HepG2 (cell line): Measurements from ENCODE around the gene TK2. TPM values are rescaled to one million over a fixed set of nuclear protein-coding genes. Genes with fewer than 3 reads are reported as not detected.

Experiments
- CEBPG ChIP-seq: IDR thresholded peaks from 2 replicates; pipeline ENCODE4 v1.6.1; 2016
- DZIP1 ChIP-seq: sonication (generic); formaldehyde crosslinking; IDR thresholded peaks from 2 replicates; pipeline ENCODE4 v1.5.0; 2020; ENCODE audit warnings: mild to moderate bottlenecking, missing genetic modification reagents
- ESRRA ChIP-seq: sonication (generic); formaldehyde crosslinking; IDR thresholded peaks from 2 replicates; pipeline ENCODE4 v1.5.1; 2020; ENCODE audit warnings: mild to moderate bottlenecking, low read depth, missing genetic modification reagents
- ETV6 ChIP-seq: sonication (generic); formaldehyde crosslinking; conservative IDR thresholded peaks from 2 replicates; pipeline ENCODE4 v1.4.0; 2020; ENCODE audit warnings: missing genetic modification reagents
- GABPB1 ChIP-seq: IDR thresholded peaks from 2 replicates; pipeline ENCODE4 v1.6.1; 2016; ENCODE audit warnings: mild to moderate bottlenecking, missing genetic modification reagents, moderate library complexity, missing compliant biosample characterization
- HDAC6 ChIP-seq: fragments of 200-600 bp; sonication (generic); IDR thresholded peaks from 2 replicates; pipeline ENCODE4 v1.7.0; 2017; ENCODE audit warnings: mild to moderate bottlenecking, antibody characterized with exemption, low read length, low read depth
- IRF1 ChIP-seq: sonication (generic); formaldehyde crosslinking; IDR thresholded peaks from 2 replicates; pipeline ENCODE4 v1.4.0; 2020; ENCODE audit warnings: low read depth, mild to moderate bottlenecking, missing genetic modification reagents
- MED8 ChIP-seq: sonication (generic); formaldehyde crosslinking; IDR thresholded peaks from 2 replicates; pipeline ENCODE4 v1.8.1; 2023; ENCODE audit warnings: mild to moderate bottlenecking, missing genetic modification reagents; ENCODE audit not compliant: insufficient replicate concordance
- MIER3 ChIP-seq: IDR thresholded peaks from 2 replicates; pipeline ENCODE4 v1.6.1; 2016; ENCODE audit warnings: missing compliant biosample characterization, borderline replicate concordance
- NKX3-1 ChIP-seq: sonication (generic); formaldehyde crosslinking; IDR thresholded peaks from 2 replicates; pipeline ENCODE4 v1.5.0; 2020; ENCODE audit warnings: missing genetic modification reagents
- TFDP1 ChIP-seq: IDR thresholded peaks from 2 replicates; pipeline ENCODE4 v1.6.1; 2016; ENCODE audit warnings: missing compliant biosample characterization, missing genetic modification reagents, borderline replicate concordance
- TGIF2 ChIP-seq: IDR thresholded peaks from 2 replicates; pipeline ENCODE4 v1.6.1; 2016; ENCODE audit warnings: control low read depth, missing compliant biosample characterization
- ZFP36L2 ChIP-seq: sonication (generic); formaldehyde crosslinking; IDR thresholded peaks from 2 replicates; pipeline ENCODE4 v1.4.0; 2020; ENCODE audit warnings: missing genetic modification reagents
- ZNF143 ChIP-seq: sonication (generic); formaldehyde crosslinking; IDR thresholded peaks from 2 replicates; pipeline ENCODE4 v1.4.0; 2020; ENCODE audit warnings: missing genetic modification reagents
- ZNF20 ChIP-seq: sonication (generic); formaldehyde crosslinking; IDR thresholded peaks from 2 replicates; pipeline ENCODE4 v1.4.0; 2020; ENCODE audit warnings: mild to moderate bottlenecking, moderate library complexity, missing genetic modification reagents
- ZNF235 ChIP-seq: sonication (generic); formaldehyde crosslinking; IDR thresholded peaks from 2 replicates; pipeline ENCODE4 v1.8.1; 2023; ENCODE audit warnings: mild to moderate bottlenecking, missing genetic modification reagents, borderline replicate concordance
- ZNF382 ChIP-seq: sonication (generic); formaldehyde crosslinking; IDR thresholded peaks from 2 replicates; pipeline ENCODE4 v1.5.0; 2020; ENCODE audit warnings: missing genetic modification reagents, mild to moderate bottlenecking, borderline replicate concordance
- ZNF496 ChIP-seq: sonication (generic); formaldehyde crosslinking; IDR thresholded peaks from 2 replicates; pipeline ENCODE4 v1.8.1; 2023; ENCODE audit warnings: mild to moderate bottlenecking, moderate library complexity, missing genetic modification reagents; ENCODE audit not compliant: insufficient replicate concordance
- ZNF629 ChIP-seq: sonication (generic); formaldehyde crosslinking; conservative IDR thresholded peaks from 2 replicates; pipeline ENCODE4 v1.5.0; 2020; ENCODE audit warnings: missing genetic modification reagents
- ZNF703 ChIP-seq: sonication (generic); formaldehyde crosslinking; IDR thresholded peaks from 2 replicates; pipeline ENCODE4 v1.5.1; 2020; ENCODE audit warnings: missing genetic modification reagents, mild to moderate bottlenecking, moderate library complexity, borderline replicate concordance
- ZSCAN29 ChIP-seq: sonication (generic); formaldehyde crosslinking; conservative IDR thresholded peaks from 2 replicates; pipeline ENCODE4 v1.4.0; 2020; ENCODE audit warnings: mild to moderate bottlenecking, missing genetic modification reagents
- ZSCAN9 ChIP-seq: IDR thresholded peaks from 2 replicates; pipeline ENCODE4 v1.6.1; 2016; ENCODE audit warnings: borderline replicate concordance
- polyA plus RNA-seq, 8 experiments: library from polyadenylated mRNA; depleted of rRNA in 3 of 8; stranded (reverse) in 7 of 8; unstranded in 1 of 8; fragments of >200 nt; fragmentation: Illumina TruSeq in 4 of 8; extraction: Trizol in 4 of 8; gene quantifications; 2 replicates each; pipeline versions ENCODE4 v1.2.1 to v1.2.3, GENCODE V29; 2011 to 2016; ENCODE audit warnings: low read depth in 4 of 8, missing spikeins in 1 of 8, mixed read lengths in 1 of 8; ENCODE audit not compliant: insufficient read depth in 1 of 8
- total RNA-seq, 5 experiments: library from RNA; depleted of rRNA; stranded (reverse); fragments of >200 nt; fragmentation: Illumina TruSeq; extraction: Trizol; gene quantifications; 2 replicates each; pipeline ENCODE4 v1.2.3, GENCODE V29; 2016; ENCODE audit warnings: low read depth in 1 of 5
- TF ChIP-seq, protein P1 (sequence below): sonication (generic); formaldehyde crosslinking; IDR thresholded peaks from 2 replicates; pipeline ENCODE4 v1.4.0; 2020; ENCODE audit warnings: missing genetic modification reagents
- TF ChIP-seq, protein P2 (sequence below): sonication (generic); formaldehyde crosslinking; conservative IDR thresholded peaks from 2 replicates; pipeline ENCODE4 v1.8.0; 2022; ENCODE audit warnings: low read depth, missing genetic modification reagents

The TK2 gene
- total and polyA plus RNA-seq, 2 of the 13 experiments (the other 11 are each of a cell fraction or from before 2014, with no cell fraction given) = 18.7 to 21.0 TPM

GRCh38 chr16:66502020-66502913 is 47.7 kb downstream of the TK2 start (continued):
- TF ChIP-seq TGIF2 (CRISPR knock-in tag) (no peak), ZSCAN29 (no peak), ZFP36L2 (CRISPR knock-in tag) (no peak), GABPB1 (CRISPR knock-in tag) (0 out of 2 replicates have a peak, but pooled peaks have one; percentile 20), ZSCAN9 (no peak), ETV6 (CRISPR knock-in tag) (no peak), ZNF143 (peak; percentile 69), ZNF235 (CRISPR knock-in tag) (no peak), MIER3 (CRISPR knock-in tag) (no peak), HDAC6 (no peak), CEBPG (peak; percentile 95), ZNF382 (CRISPR knock-in tag) (no peak), ZNF496 (no peak), ESRRA (no peak), ZNF629 (CRISPR knock-in tag) (no peak), DZIP1 (no peak), IRF1 (CRISPR knock-in tag) (no peak), MED8 (CRISPR knock-in tag) (no peak), NKX3-1 (CRISPR knock-in tag) (no peak), TFDP1 (CRISPR knock-in tag) (no peak), ZNF703 (CRISPR knock-in tag) (no peak), ZNF20 (CRISPR knock-in tag) (no peak)
- TF ChIP-seq, protein P1, sequence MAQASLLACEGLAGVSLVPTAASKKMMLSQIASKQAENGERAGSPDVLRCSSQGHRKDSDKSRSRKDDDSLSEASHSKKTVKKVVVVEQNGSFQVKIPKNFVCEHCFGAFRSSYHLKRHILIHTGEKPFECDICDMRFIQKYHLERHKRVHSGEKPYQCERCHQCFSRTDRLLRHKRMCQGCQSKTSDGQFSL (CRISPR knock-in tag) = no peak
- TF ChIP-seq, protein P2, sequence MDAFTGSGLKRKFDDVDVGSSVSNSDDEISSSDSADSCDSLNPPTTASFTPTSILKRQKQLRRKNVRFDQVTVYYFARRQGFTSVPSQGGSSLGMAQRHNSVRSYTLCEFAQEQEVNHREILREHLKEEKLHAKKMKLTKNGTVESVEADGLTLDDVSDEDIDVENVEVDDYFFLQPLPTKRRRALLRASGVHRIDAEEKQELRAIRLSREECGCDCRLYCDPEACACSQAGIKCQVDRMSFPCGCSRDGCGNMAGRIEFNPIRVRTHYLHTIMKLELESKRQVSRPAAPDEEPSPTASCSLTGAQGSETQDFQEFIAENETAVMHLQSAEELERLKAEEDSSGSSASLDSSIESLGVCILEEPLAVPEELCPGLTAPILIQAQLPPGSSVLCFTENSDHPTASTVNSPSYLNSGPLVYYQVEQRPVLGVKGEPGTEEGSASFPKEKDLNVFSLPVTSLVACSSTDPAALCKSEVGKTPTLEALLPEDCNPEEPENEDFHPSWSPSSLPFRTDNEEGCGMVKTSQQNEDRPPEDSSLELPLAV (CRISPR knock-in tag) = no peak
